T-helper 2 cell (primary cell): ENCODE data around the gene PLA1A.
"Not testable (repeated sequence)": the region's sequence is repeated elsewhere in the genome, so short reads cannot be mapped to it uniquely, and the experiment has no call there.

Experiments
- DNase-seq, 5 experiments: peaks; one replicate each; pipeline versions ENCODE4 v3.0.0 to v3.0.0-alpha.2; 2012 to 2022
- total RNA-seq, 2 donors: gene quantifications; one replicate each; lab custom pipeline; 2026; lab: John Stamatoyannopoulos, UW

Gene PLA1A, protein sequence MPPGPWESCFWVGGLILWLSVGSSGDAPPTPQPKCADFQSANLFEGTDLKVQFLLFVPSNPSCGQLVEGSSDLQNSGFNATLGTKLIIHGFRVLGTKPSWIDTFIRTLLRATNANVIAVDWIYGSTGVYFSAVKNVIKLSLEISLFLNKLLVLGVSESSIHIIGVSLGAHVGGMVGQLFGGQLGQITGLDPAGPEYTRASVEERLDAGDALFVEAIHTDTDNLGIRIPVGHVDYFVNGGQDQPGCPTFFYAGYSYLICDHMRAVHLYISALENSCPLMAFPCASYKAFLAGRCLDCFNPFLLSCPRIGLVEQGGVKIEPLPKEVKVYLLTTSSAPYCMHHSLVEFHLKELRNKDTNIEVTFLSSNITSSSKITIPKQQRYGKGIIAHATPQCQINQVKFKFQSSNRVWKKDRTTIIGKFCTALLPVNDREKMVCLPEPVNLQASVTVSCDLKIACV
- 0.13 to 0.31 reads per million in 2 donors for total RNA-seq

DNA sequence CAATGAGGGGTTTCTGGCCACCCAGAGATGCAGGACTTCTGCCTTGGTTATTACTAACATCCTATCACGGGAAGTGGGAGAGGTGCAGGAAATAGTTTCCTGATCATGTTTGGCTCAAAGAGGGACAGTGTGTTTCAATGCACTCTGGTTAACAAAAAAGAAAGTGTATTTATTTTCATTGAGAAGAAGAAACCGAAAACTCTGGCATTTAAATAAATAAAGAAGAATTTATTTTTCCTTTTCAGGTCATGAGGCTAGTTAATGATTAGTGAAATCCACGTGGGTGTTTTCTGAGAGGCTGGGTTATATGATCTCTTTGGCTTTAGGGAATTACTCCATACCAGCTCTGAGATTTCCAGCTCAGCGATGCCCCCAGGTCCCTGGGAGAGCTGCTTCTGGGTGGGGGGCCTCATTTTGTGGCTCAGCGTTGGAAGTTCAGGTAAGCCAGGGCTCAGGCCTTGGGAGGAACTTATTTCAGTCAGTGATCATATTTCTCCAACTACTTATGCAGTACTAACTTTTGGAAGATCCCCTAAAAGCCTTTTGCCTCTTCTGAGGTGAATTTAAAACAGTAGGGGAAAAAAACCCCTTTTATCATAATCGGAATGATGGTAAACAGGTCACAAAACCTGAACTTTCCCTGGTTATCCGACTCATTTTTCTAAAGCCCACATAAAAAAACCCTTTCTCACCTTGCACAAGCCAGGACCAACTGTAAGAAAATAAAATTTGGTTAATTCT, at the start of gene PLA1A:
Gene PLA1A, plus strand, starts transcription at position 338 of the 741 bp plus-strand sequence. Its CDS starts 29 bp downstream, at position 367.
- DNase-seq = no peak

DNA sequence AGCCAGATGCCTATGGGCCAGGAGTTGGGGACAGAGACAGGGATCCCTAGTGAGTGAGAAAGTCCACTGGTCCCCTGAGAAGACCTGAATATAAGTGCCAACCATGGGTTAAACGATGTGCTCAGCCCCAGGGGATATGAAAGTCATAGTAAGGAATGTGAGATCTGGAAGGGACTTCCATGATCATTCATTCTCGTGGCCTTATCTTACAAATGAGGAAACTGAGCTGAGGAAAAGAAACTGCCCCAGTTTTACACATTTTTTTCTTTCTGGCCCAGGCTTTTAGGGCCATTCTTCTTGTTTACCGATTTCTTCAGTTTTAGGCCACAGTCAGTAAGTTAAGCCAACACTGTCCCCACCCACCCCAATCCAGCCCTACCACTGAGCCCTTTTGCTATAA, 49.3 kb upstream of the PLA1A start:
- DNase-seq = no peak

DNA sequence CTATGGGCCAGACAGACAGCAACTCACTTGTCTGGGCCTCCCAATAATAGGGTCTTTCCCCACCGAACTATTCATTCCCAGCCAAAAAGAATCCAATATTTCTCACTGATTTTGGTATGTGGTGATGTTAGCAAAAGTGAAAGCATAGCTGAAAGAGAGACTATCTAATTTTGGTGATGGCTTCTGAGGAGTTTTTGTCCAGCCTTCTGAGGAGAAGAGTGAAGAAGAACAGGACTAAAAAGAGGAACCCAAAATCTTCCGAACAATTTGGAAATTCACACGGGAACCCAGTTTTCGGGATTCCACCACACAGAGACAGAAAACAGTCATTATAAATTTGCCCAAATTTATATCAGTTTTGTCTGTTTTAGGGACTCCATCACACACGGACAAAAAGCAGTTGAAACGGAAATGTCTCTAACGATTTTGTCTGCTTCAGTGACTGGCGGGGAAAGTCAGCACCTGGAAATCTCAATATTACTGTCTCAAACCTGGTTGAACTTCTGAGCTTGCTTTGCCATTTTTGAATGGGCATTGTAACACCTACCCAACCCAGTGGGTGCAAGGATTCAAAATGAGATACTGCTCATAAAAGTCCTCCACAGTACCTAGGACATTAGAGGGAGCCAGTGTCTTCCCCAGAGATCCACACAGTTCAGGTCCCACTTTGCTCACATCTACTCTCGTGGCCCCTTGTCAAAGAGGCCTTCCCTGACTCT, 47.3 kb upstream of the PLA1A start:
- no peak for DNase-seq

DNA sequence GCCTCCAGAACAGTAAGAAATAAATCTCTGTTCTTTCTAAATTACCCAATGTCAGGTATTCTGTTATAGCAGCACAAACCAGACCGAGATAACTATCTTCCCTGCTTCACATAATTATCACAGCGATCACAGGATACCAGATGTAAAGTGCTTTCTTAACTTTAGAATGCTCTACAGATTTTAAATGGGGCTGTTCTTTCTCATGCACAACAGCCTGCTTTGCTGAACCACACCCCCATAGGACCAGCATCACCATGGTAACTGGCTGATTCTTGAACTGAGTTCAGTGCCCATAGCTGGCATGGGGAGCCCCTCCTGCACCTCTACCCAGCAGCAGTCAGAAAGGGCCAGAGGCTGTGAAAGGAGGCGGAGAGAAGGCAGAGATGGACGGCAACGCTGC, 46.1 kb upstream of the PLA1A start:
- peak in 1 of 5 experiments; percentile 44 for DNase-seq

DNA sequence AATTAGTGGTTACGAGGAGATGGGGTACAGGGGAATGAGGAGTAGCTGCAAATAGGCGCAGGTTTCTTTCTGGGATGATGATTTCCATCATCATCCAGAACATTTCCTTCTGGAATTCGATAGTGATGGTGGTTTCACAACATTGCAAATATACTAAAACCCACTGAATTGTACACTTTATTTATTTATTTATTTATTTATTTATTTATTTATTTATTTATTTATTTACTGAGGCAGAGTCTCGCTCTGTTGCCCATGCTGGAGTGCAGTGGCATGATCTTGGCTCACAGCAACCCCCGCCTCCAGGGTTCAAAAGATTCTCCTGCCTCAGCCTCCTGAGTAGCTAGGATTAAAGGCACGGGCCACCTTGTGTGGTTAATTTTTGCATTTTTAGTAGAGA, 44.8 kb upstream of the PLA1A start:
- DNase-seq = not testable (repeated sequence)

DNA sequence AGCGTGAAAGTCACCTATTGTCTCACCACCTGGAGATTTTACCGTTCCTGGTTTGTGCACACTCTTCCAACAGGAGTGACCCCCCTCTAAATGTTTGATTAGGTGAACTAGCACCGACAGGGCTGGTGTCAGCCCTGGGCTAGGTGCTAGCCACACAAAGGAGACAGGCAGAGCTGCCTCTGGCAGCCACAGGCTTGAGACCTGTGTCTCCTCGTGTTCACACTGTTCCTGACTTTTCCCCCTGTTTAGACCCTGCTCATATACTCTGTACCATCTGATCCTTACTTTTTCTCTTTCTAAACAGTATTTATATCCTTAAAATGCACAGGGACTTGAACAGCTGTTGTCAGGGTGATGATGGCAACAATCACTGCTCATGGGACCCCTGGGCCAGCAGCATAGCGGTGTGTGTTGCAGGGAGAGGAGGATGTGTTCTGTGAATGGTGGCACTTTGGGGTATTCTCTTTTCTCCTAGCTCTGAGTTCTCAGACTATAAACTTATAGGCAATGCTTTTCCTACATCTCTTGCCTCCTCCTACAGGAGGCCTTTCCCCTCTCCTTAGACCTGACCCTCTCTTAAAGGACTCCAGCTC, 43.8 kb upstream of the PLA1A start:
- DNase-seq = no peak

DNA sequence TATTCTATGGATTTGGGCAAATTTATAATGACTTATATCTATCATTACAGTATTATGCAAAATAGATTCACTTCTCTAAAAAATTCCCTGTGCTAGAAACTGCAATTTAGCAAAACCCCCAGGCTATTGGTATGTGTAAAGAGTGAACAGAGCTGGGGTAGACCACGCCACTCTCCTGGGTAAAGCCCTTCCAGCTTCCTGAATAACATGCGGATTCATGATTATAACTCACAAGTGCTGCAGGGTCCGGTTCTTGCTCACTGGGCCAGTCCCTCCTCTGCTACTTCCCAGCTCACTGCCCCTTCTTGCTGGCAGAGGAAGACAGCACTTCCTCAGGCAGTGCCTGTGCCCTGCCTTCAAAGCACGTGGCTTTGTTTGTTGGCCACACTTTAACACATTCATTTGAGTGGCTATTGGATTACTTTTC, 42.4 kb upstream of the PLA1A start:
- DNase-seq = no peak

DNA sequence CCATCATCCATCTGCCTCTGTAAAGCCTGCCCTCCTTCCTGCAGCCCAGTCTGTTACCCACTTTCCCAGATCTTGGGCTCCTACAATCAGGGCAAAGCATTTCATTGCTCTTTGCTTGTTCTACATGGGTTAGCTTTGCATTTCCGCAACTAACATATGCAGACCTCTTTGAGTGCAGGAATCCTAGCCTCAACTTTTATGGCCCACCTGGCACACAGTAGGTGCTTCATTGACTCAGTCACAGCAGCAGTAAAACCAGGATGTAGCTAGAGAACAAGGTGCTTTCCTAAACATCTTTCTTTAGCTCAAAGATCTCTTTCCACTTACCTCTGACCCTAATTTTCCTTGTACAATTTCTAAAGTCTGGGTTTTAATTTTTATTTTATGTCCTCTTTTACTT, 41.8 kb upstream of the PLA1A start:
- DNase-seq = no peak

DNA sequence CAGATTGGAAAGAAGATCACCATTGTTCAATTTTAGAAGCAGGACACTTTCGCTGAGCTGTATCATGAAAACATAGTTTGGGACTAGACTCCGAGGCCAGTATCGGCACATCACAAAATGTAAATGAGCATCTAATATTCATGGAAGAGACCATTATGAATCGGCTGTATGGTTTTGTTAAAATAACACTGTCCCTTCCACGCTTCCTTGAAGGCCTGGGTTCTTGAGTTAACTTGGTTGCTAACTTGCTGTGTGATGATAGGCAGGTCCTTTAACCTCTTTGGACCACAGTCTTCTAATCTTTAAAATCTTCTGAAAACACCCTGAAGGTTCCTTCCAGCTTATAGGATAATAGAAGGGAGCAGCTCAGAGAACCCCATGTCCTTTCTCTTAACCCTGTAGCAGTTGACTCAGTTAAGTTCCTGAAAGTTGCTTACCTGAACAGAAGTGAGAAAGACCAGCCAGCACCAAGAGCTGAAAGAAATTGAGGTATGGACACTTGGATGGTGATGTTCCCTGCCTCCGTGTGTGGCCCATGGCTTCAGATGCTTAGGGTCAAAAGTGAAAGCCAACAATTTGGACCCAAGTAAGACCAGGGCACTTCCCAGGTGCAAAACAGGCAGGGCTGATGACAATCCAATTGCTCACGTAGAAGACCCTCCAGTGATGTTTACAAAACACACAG, 40.4 kb upstream of the PLA1A start:
- no peak for DNase-seq

DNA sequence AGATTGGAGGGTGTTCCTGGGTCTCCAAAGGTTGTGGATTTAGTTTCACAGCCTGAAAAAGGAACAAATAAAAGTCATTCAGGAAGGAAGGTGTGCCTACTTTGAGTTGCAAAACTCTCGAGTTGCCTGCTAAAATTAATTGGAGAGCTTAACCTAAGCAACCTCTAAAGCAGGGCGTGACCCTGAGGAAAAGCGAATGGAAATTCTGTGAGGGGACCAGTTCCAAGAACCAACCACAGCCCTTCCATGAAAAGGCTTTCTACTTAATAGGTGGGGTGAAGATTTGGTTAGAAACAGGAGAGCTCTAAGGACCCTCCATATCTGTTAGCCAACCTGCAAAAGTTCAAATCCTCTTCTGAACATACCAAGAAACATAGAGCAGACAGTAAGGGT, 39.8 kb upstream of the PLA1A start:
- DNase-seq = no peak

DNA sequence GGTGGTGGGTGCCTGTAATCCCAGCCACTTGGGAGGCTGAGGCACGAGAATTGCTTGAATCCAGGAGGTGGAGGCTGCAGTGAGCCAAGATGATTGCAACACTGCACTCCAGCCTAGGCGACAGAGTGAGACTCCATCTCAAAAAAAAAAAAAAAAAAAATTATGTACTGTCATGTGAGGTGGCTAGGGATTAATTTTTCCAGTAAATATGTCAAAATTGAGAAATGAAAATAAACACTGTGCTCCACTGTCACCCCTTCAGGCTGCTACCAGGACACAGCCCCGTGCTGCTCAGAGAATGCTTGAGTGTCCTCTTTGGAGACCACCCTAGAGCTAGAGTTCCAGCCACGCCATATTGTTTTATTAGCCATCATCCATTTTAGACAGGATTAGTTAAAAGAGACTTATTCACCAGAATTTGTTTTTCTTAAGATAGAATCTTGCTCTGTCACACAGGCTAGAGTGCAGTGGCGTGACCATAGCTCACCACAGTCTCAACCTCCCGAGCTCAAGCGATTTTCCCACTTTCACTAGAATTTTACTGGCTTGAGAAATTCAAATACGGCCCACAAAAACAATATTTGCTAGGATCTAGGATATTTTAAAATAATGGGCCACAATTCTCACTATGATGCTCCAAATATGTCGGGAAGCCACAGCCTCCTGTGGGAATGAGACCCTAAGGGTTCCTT, 38.9 kb upstream of the PLA1A start:
- DNase-seq = no peak

DNA sequence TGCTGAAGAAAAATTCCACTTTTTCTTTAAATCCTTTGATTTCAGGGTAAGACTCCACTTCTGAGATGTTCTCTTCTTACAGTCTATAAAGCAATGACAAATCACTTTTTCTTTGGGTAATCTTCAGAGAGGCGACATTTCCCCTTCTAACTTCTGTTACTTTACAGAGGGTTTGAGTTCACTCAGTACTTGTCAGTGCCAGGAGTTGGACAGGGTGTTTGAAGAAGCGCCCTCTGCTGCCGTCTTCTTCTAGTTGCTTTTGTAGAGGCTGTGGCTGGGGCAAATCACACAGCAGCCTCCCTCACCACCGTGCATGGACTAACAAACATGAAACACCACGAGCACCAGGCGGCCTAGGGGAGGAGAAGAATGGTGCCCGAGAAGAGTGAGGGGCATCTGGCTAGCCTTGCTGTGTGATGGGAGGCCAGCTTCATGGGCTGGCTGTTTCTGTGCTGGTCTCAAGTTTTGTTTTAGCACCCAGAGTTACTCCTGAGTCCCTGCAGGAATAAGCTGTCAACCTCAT, 38.2 kb upstream of the PLA1A start, which contains the start of gene CD80:
Gene CD80, minus strand, starts transcription at position 174 of the 523 bp plus-strand sequence. CDS start 1,886 bp downstream, outside the sequence.
- DNase-seq = peak in 3 of 5 experiments; percentile 21 to 90 (median 50)

DNA sequence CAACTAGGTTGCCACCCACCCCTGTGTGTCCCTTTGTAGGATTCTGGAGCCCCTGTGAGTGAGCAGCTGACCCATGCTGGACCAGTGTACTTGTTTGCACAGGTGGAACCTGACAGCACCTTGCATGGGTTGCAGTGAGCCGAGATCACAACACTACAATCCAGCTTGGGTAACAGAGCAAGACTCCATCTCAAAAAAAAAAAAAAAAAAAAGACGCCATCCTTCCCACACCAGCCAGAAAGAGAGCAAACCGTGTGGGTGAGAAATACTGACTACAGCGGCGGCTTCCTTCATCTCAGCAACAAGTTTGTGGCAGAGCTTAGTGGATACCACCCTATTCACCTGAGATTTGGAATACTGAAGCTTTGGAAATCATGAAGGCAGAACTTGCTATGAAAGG, 37.5 kb upstream of the PLA1A start:
- no peak for DNase-seq

DNA sequence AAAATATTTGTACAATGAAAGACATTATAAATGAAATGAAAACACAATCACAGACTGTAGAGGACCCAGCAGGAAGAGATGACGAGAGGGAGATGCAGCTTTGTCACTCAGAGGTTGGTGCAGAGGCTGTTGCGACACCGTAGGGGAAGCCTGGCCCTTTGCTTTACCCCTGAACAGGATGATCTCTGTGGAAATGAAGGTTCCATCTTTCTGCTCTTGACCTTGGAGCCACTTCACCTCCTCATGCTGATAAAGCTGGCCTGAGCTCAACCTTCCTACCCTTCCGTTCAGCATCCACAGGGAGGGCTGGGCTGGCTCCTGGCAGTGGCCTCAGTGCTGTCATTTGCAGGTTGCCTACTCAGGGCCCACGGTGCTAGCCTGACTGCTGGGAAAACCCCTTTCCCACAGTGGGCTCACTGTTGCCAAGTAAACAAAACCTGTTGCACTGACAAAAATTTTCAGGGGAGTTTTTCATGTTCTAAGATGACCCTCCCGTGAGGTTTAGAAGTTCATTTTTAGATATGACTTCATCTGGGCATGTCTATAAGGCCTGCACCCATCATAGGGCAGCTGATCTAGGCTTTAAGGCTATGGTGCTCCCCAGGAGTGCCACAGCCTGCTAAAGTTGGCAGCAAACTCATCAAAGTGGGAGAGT, 35.3 kb upstream of the PLA1A start:
- peak in 4 of 5 experiments; percentile 15 to 82 (median 43) for DNase-seq

DNA sequence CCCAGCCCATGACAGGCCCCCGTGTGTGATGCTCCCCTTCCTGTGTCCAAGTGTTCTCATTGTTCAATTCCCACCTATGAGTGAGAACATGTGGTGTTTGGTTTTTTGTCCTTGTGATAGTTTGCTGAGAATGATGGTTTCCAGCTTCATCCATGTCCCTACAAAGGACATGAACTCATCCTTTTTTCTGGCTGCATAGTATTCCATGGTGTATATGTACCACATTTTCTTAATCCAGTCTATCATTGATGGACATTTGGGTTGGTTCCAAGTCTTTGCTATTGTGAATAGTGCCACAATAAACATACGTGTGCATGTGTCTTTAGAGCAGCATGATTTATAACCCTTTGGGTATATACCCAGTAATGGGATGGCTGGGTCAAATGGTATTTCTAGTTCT, 34.4 kb upstream of the PLA1A start:
- DNase-seq = not testable (repeated sequence)

DNA sequence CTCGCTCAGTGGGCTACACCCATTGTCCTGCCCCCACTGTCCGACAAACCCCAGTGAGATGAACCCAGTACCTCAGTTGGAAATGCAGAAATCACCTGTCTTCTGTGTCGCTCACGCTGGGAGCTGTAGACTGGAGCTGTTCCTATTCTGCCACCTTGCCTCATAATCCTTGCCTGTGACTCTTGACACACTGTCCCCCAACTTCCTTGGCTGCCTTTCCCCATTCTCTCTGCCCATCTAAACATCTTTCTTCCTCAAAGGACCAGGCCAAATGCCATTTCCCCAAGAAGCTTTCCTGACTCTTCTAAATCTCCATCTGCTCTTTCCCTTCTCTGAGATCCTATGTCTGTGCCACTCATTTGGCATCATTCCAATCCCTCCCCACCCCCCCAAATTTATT, 28.5 kb upstream of the PLA1A start:
- no peak for DNase-seq

DNA sequence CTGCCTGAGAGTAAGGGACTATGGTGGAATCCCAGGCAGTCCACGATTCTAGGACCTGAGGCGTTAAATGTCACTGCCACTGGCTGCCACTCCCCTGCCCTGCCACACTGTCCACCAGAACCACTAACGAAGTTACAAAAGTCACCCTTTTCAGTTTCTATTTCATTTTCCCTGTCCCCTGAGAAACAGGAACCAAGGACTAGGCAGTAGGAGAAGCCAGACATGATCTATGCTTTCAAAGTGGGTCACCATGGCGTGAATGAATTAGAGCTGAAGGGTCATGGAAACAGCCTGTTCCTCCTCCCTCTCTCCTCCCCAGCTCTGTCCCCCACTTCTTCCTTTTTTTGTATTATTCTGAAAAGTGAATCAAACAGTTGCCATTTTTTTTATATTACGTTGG, 27.5 kb upstream of the PLA1A start:
- no peak for DNase-seq

DNA sequence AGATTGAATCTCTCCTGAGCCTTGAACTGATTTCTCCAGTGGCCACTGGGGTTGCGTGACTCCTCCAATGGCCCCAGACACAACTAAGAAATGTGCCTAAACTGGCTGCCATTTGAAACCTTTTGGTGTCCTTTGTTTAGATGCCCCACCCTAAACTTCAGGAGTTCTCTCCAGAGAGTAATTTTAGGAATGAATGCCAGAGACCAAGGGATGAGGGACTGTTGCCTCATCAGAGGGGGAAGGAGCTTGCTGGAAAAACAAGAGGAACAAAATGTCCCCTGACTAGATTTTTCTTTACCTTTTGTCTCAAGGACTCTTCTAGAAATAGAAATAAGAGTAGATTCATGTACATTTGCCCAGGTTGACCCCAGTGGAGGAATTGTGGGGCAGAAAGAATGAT, 26.5 kb upstream of the PLA1A start:
- no peak for DNase-seq

DNA sequence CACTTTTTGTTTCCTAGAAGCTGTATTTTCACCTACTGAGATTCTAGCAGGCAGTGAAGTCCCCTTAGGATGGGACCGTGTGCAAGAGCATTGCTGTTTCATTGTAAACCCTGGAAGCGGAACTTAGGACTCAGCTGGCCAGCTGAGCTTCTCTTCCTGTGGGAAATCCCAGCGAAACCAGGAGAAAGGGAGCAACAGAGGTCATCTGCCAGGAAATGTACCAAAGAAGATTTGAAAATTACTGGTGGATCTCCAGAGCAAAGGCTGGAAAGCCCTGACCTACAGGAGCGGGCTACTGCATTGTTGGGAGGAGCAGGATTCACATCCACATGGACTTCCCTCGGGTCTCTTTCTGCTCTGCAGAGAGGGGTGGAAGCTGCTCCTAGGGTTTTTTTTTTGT, 26.0 kb upstream of the PLA1A start:
- DNase-seq = no peak

DNA sequence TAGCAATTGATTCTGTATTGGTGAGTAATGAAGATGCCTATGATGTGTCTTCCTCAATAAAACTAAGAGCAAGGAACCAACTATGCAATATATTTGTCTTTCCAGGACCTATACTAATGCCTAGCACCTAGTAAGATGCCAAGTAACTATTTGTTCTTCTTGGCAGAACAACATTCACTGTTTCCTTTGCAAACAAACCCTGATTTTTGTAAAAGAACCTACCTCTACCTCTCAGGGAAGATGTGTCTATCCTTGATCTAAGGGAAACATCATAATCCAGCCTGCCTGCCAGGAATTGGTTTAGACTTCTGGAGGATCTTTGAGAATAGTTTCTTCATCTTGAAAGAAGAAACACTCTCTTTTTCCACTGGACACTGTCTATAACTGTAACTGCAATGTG, 22.2 kb upstream of the PLA1A start:
- no peak for DNase-seq
